ENCODE measurements around the gene ANKRD1. TPM values are rescaled to one million over a fixed set of nuclear protein-coding genes. Genes with fewer than 3 reads are reported as not detected.

ANKRD1 gene
- total RNA-seq, 1 experiment from 2014 or later = 75.7 TPM

DNA sequence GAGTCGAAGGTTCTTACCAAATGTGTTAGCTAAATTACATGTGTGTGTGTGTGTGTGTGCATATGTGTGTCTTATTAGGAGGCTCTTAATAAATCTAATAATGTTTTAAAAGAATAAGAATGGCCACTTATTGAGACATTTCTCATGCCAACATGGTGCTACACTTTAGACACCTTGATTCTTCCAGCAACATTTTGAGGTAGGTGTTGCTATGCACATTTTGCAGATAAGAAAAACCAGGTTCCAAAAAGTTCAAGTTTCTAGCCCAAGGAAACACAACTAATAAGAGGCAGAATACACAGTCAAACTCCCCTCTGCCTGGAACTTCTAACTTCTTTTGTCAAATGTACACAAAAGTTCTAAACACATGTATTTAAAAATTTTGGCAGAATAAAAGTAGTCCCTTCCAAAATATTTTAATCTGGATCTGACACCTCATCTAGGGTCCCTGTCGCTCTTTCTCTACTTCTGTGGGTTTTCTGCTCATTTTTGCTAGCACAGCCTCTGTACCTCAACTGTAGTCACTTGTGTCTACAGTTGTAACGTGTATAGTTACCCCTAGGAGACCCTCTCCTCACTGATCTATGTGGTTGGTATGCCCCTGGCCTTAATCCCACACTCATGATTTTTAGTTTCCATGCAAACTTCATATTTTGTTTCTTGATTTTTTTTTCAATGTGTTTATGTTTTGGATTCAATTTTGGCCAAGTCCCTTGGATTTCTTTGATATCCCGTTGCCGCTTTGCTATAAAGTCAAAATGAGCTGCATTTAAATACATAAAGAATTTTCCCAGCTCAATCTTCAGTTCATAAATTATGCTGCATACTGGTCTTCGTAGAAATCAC lies 4.3 kb downstream of the ANKRD1 start:
- no peaks in the 10 kb centered on the region for H3K9me3 Mint-ChIP-seq (ENCODE audit: unreplicated experiment)
- Histone ChIP-seq H3K9me3 (no peaks in the 10 kb centered on the region), H3K36me3 (ENCODE audit: control insufficient read depth, insufficient read depth, low read length) (no peaks in the 10 kb centered on the region), H3K4me3 (ENCODE audit: low read depth, low read length) (no peak overlapping the region), H3K4me1 (peaks cover 19% of the 10 kb centered on the region), H3K27me3 (replicated peaks; ENCODE audit: control insufficient read depth, insufficient read depth, low read length) (no peaks in the 10 kb centered on the region)
- H3K27ac Mint-ChIP-seq (ENCODE audit: unreplicated experiment) = no peak overlapping the region
- peaks cover 50% of the 10 kb centered on the region for H3K4me1 Mint-ChIP-seq (ENCODE audit: low read depth, unreplicated experiment)
- DNase-seq = no peak
- intact Hi-C loops (cut with micrococcal nuclease; ENCODE audit: unreplicated experiment) = no loop called here
- BruUV-seq (replicated peaks) = no TSS peak
- TF ChIP-seq, protein P1, sequence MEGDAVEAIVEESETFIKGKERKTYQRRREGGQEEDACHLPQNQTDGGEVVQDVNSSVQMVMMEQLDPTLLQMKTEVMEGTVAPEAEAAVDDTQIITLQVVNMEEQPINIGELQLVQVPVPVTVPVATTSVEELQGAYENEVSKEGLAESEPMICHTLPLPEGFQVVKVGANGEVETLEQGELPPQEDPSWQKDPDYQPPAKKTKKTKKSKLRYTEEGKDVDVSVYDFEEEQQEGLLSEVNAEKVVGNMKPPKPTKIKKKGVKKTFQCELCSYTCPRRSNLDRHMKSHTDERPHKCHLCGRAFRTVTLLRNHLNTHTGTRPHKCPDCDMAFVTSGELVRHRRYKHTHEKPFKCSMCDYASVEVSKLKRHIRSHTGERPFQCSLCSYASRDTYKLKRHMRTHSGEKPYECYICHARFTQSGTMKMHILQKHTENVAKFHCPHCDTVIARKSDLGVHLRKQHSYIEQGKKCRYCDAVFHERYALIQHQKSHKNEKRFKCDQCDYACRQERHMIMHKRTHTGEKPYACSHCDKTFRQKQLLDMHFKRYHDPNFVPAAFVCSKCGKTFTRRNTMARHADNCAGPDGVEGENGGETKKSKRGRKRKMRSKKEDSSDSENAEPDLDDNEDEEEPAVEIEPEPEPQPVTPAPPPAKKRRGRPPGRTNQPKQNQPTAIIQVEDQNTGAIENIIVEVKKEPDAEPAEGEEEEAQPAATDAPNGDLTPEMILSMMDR (IDR thresholded peaks at IDR 0.05; ENCODE audit: insufficient read depth in 1 of 2, low read depth in 1 of 2, low read length in 1 of 2, severe bottlenecking in 1 of 2, unreplicated experiment in 1 of 2) = no peak
- H3K4me3 Mint-ChIP-seq (ENCODE audit: unreplicated experiment) = peak overlapping the region; percentile 95
- H3K36me3 Mint-ChIP-seq (ENCODE audit: insufficient read depth, unreplicated experiment) = peaks cover 97% of the 10 kb centered on the region
- H3K27me3 Mint-ChIP-seq (ENCODE audit: insufficient read depth, unreplicated experiment) = no peaks in the 10 kb centered on the region
- POLR2A ChIA-PET = interaction anchor here (2.1 kb wide), 1 partner anchor 14 kb away, joined by 7 read pairs; no protein-coding TSS in a partner anchor
- CTCF ChIA-PET = interaction anchor here (1.2 kb wide), 1 partner anchor 45 kb away, joined by 4 read pairs; the partner anchor contains the start of gene RPP30

GRCh38 chr10:90915766-90916075 lies 5.2 kb downstream of the ANKRD1 start:
- Histone ChIP-seq H3K27me3 (replicated peaks; ENCODE audit: control insufficient read depth, insufficient read depth, low read length) (no peaks in the 10 kb centered on the region), H3K9me3 (no peaks in the 10 kb centered on the region), H3K4me1 (peaks cover 17% of the 10 kb centered on the region), H3K36me3 (ENCODE audit: control insufficient read depth, insufficient read depth, low read length) (no peaks in the 10 kb centered on the region), H3K4me3 (ENCODE audit: low read depth, low read length) (no peak overlapping the region)
- TF ChIP-seq, protein P1 (IDR thresholded peaks at IDR 0.05; ENCODE audit: insufficient read depth in 1 of 2, low read depth in 1 of 2, low read length in 1 of 2, severe bottlenecking in 1 of 2, unreplicated experiment in 1 of 2) = no peak
- peak overlapping the region; percentile 34 for H3K4me3 Mint-ChIP-seq (ENCODE audit: unreplicated experiment)
- no TSS peak for BruUV-seq (replicated peaks)
- H3K36me3 Mint-ChIP-seq (ENCODE audit: insufficient read depth, unreplicated experiment) = peaks cover 100% of the 10 kb centered on the region
- H3K4me1 Mint-ChIP-seq (ENCODE audit: low read depth, unreplicated experiment) = peaks cover 52% of the 10 kb centered on the region
- peak overlapping the region; percentile 29 for H3K27ac Mint-ChIP-seq (ENCODE audit: unreplicated experiment)
- H3K27me3 Mint-ChIP-seq (ENCODE audit: insufficient read depth, unreplicated experiment) = no peaks in the 10 kb centered on the region
- DNase-seq = no peak
- no peaks in the 10 kb centered on the region for H3K9me3 Mint-ChIP-seq (ENCODE audit: unreplicated experiment)
- ChIA-PET POLR2A (no interaction called here), CTCF (no interaction called here)
- intact Hi-C loops (cut with micrococcal nuclease; ENCODE audit: unreplicated experiment) = no loop called here

DNA sequence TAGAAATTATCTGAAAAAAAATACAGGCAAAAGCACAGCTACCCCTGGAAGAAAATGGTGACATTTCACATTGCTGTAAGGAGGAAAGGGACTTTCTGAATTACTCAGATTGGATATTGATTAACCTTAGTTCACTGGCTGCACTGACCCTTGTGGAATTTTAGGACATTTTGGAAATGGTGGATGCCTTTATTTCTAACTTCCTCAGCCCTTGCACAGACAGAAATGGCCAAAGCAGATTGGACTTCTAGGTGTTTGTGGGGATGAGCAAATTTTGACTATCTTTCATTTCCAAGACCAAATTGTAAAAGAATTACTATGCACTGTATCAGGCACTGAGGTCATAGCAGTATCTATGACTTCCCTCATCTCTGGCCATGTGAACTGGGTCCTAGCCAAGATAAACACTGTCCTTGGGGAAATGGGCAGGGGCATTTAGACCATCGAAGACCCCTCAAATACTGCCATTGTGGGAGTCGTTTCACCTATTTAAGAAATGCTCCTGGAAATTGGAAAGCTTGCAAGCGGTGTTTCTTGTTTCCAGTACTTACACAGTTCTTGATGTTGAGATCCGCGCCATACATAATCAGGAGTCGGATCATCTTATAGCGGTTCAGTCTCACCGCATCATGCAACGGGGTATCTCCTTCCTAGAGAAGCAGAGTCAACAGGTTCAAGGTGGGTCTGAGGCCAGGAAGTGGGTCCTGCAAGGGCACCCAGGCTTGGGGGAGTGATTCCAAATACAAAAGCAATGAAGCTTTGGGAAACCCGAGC lies 5.7 kb downstream of the ANKRD1 start:
- Histone ChIP-seq H3K27me3 (replicated peaks; ENCODE audit: control insufficient read depth, insufficient read depth, low read length) (no peaks in the 10 kb centered on the region), H3K4me3 (ENCODE audit: low read depth, low read length) (no peak overlapping the region), H3K4me1 (peaks cover 17% of the 10 kb centered on the region), H3K36me3 (ENCODE audit: control insufficient read depth, insufficient read depth, low read length) (no peaks in the 10 kb centered on the region), H3K9me3 (no peaks in the 10 kb centered on the region)
- no TSS peak for BruUV-seq (replicated peaks)
- intact Hi-C loops (cut with micrococcal nuclease; ENCODE audit: unreplicated experiment) = no loop called here
- H3K4me1 Mint-ChIP-seq (ENCODE audit: low read depth, unreplicated experiment) = peaks cover 50% of the 10 kb centered on the region
- TF ChIP-seq, protein P1 (IDR thresholded peaks at IDR 0.05; ENCODE audit: insufficient read depth in 1 of 2, low read depth in 1 of 2, low read length in 1 of 2, severe bottlenecking in 1 of 2, unreplicated experiment in 1 of 2) = no peak
- ChIA-PET CTCF (interaction anchor here (0.6 kb wide), 1 partner anchor 158 kb away, joined by 5 read pairs; no protein-coding TSS in a partner anchor), POLR2A (no interaction called here)
- H3K36me3 Mint-ChIP-seq (ENCODE audit: insufficient read depth, unreplicated experiment) = peaks cover 98% of the 10 kb centered on the region
- no peaks in the 10 kb centered on the region for H3K9me3 Mint-ChIP-seq (ENCODE audit: unreplicated experiment)
- H3K4me3 Mint-ChIP-seq (ENCODE audit: unreplicated experiment) = peak overlapping the region; percentile 34
- peak overlapping the region; percentile 29 for H3K27ac Mint-ChIP-seq (ENCODE audit: unreplicated experiment)
- no peak for DNase-seq
- no peaks in the 10 kb centered on the region for H3K27me3 Mint-ChIP-seq (ENCODE audit: insufficient read depth, unreplicated experiment)
